HG03342 (cell line): ENCODE measurements around the gene RDH11.
"Not testable (repeated sequence)": the region's sequence is repeated elsewhere in the genome, so short reads cannot be mapped to it uniquely, and the experiment has no call there.

ENCODE experiments used
- ATAC-seq: cut with Tn5 transposase; IDR thresholded peaks from one replicate; pipeline ENCODE4 v1.9.1; 2021; ENCODE audit warnings: mild to moderate bottlenecking, moderate library complexity; ENCODE audit not compliant: unreplicated experiment

RDH11 gene, protein sequence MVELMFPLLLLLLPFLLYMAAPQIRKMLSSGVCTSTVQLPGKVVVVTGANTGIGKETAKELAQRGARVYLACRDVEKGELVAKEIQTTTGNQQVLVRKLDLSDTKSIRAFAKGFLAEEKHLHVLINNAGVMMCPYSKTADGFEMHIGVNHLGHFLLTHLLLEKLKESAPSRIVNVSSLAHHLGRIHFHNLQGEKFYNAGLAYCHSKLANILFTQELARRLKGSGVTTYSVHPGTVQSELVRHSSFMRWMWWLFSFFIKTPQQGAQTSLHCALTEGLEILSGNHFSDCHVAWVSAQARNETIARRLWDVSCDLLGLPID

DNA sequence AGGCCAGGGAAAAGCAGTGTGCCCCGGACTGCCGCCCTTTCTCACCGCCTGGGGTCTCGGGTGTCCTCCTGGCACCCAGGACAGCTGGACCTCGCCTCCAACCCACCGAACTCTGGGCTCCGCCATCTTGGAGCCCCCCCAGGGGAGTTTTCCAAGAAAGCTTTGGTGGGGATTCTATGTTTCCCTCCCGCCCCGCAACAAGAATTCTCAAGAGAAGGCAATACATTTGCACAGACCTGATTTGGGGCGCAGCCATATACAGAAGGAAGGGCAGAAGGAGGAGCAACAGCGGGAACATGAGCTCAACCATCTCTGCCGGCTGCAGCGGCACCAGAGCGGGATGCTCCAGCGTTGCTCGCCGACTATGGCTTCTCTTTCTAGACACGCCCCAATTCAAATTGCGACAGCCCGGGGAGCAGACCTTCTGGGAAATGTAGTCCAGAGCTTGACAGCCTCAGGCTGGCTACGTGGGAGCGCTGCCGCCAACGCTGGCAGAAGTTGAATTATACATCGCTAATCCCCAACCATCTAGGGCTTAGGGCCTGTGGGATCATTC lies at the start of gene RDH11:
TSS of gene RDH11 (minus strand) at position 371 of the 556 bp plus-strand sequence. CDS start at position 310, 61 bp downstream.
- ATAC-seq = peak; percentile 89

DNA sequence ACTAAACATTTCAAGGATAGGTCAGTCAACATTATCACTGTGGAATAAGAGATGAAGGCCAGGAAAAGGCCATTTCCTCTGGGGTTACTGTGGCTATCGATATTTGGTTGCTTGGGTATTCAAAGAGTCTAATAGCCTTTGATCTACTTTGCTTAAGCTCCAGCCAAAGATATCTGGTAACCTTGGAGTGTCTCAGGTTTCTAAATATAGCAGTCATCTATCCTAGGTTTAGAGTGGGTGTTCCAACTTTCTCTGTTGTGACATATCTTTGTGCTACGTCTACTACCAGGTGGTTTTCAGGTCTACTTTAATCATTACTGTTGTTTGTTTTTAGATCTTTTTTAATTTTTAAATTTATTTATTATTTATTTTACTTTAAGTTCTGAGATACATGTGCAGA lies 48.5 kb upstream of the RDH11 start:
- ATAC-seq = no peak

DNA sequence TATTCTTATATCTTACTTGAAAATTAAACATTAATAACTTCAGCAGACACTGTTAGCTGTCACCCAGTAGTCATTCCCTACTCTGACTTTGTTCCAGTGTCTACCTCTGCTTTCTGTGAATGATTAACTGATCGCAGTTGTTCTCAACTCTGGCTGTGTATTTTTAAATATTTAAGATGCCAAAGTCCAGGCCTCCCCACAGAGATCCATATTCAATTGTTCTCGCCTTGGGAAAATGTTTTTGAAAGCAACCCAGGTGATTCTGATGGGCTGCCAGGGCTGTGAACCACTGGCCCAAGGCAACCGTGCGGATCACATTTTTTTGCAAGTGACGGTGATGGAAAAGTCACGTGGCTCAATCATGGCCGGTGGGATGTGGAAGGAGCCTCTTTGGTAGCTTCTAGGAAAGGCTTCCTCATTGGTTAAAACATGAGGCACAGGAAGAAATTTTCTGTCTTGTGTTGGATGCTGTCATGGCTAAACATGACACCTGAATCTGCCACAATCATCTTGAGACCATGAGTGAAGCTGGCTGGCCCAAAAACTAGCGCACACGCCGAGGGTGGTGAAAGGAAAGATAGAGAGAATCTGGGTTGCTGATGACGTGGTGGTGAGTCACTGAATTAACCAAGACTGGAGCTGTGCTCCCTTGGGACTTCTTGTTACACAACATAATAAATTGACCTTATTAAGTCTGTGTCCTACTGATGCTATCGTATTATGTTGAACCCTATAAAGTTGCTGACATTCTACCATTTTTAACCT lies 43.4 kb upstream of the RDH11 start:
- no peak for ATAC-seq

DNA sequence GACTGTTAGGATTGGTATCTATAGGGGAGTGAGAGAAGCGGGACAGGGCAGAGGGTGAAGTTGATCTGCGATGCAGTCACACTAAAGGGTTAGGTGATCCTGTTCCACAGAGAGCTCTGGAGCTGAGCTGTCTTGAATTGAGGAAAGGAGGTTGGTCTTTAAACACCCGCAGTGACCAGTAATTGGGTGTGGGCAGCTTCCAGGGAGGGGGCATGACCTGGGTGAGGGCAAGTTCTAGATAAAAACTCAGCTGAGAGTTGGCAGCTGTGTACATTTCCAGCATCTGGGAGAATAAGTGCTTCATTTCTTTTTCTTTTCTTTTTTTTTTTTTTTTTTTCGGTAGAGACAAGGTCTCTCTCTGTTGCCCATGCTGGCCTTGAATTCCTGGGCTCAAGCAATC lies 41.2 kb upstream of the RDH11 start:
- no peak for ATAC-seq

DNA sequence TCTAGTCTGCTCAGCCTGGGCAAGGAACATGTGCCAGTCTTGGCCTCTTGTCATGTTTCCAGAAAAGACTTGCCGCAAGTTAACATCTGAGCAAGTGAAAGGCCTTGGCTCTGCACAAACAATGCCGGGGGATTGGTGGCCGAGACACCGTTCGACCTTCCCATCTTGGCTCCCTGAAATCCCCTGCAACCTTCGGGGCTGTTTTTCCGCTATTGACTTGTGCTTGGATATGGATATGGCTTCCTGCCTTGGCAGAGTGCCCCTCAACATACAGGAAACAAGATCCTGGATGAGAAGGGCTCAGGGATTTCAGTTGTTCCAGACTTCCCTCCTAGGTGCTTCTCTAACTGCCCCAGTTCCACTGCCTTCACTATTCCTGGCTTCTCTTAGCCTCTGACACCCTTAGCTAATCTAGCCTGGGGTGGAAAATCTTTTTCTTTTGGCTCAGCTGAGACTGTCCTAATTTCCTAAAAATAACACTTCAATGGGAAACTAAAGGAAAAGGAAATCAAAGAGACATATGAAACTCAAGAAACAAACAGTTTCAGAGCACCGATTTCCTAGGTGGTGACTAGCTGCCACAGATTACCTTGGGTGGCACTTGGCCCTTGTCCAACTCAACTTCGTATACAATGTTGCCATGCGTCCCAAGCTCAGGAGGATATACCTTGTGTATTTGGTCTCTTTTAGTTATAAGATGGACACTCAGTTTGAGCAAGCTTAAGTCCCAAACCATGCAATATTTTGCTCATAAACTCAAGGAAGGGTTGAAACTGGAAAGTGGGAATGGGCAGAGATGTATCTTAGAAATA lies 40.0 kb upstream of the RDH11 start:
- ATAC-seq = no peak

DNA sequence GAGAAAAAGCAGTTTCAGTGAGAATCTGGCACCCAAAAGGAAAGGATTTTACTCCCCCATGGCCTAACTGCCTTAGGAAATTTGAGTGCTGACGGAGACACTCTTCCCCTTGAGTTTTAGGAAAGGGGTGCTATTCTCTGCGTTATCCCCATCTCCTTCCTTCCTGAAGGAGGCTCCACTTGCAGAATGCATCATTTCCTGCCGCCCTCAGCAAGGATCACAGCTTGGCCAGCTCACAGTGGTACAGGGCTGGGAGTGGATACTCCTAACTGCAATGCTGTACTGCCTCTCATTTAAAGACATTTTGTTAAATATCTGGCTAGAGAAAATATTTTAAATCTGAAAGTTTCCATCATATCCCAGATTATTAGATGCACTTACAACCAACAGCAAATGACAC lies 39.1 kb upstream of the RDH11 start:
- ATAC-seq = no peak

DNA sequence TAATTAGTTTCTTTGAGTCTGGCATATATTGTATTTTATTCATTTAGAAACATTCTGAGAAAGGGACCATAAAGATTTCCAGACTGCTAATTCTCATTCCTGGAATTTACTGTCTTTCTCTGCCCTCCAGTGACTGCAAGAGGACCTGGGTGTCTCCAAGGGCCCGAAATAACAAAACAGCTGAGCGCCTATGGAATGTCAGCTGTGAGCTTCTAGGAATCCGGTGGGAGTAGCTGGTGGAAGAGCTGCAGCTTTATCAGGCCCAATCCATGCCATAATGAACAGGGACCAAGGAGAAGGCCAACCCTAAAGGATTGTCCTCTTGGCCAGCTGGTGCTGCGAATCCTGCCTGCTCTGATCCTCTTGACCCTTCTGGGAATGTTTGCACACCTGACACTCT lies 38.1 kb upstream of the RDH11 start:
- no peak for ATAC-seq

DNA sequence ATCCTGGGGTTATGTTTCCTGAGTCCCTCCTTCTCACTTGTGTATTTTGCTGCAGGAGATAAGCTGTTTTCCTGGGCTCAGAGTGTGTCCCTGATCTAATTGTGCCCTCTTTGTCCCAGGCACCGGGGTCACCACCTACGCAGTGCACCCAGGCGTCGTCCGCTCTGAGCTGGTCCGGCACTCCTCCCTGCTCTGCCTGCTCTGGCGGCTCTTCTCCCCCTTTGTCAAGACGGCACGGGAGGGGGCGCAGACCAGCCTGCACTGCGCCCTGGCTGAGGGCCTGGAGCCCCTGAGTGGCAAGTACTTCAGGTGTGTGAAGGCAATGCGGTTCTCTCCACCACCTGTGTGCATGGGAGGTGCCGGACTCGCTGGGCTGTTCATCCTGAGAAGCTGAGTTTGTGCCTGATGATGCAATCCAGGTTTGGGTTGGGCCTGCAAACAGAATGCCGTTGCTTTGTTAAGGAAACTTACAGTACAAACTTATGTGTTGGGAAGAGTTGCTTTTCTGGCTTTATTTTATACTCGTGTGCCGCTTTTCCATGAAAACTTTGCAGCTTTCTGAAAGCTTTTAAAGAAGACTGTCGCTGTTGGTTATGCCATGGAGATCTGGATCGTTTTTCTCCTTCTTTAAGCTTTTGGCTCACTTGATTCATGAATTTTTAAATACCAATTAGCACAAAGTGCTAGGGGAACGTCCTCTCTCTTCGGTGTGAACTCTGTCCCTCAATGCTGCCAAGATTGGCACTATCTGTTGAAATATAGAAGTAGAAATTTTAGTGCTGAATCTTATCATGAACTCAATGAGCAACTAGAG lies 33.7 kb upstream of the RDH11 start:
- no peak for ATAC-seq

DNA sequence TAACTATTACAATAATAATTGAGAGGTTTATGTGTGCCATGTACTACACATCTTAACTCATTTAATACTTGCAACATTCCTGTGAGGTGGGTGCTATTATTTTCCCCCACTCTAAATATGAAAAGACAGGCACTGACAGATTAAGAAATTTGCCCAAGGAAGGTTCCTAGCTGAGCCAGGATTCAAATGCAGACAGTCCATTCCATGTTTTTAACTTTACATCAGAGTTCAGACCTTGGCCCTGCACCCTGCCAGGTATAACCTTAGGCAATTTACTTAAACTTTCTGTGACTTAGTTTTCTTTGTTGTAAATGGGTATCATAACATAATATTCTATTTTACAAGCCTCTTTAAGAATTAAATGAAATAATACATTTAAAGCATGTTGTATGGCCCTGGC lies 32.7 kb upstream of the RDH11 start:
- no peak for ATAC-seq

DNA sequence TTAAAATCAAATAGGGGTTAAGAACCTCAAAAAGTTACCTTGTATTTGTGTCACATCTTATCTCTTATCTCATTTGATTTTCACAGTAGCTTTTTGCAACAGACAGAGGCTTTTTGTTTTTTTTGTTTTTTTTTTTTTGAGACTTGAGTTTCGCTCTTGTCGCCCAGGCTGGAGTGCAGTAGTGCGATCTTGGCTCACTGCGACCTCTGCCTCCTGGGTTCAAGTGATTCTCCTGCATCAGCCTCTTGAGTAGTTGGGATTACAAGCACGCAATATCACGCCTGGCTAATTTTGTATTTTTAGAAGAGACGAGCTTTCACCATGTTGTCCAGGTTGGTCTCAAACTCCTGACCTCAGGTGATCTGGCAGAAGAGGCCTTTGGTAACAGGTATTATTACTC lies 31.8 kb upstream of the RDH11 start:
- no peak for ATAC-seq

DNA sequence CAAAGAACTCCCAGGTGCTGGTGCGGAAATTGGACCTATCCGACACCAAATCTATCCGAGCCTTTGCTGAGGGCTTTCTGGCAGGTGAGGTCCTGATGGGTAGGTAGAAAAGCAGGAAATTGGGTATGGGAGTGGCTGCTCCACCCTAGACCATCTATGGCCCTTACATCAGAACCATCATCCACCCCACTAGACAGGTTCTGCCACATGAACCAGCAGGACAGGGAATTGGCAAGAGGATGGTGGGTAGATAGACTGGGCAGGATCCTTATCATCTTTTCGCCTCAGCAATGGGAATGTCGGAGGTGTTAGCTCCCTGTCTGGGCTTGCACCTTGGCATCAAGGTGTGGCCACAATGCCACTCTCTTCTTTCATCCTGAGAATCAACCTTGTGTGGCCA lies 29.6 kb upstream of the RDH11 start:
- ATAC-seq = no peak

DNA sequence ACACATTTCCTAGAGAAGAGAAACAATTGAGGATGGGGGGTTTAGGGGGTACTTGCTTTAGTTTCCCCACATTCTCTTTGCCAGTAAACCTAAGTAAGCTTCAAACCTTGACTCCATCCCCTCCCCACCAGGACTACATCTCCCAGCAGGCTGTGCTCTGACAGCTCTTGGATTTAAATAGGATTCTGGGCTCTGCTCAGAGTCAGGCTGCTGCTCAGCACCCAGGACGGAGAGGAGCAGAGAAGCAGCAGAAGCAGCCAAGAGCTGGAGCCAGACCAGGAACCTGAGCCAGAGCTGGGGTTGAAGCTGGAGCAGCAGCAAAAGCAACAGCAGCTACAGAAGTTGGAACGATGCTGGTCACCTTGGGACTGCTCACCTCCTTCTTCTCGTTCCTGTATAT lies 26.7 kb upstream of the RDH11 start:
- no peak for ATAC-seq

DNA sequence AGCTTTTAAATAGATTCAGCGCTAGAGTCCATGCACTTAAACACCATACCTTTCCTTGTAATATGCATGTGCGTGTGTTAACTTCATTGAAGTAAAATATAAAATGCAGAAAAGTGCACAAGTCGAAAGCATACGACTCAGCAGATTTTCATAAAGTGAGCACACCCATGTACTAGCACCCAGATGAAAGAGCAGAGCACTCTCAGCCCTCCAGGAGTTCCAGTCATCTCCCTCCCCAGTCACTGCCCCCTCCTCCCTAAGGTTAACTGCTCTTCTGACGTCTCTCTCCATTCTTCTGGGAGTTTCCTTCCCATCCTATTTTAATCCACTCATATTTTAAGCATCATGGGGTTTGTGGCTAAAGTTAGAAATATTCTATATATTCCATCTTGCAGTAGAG lies 26.3 kb upstream of the RDH11 start:
- no peak for ATAC-seq

DNA sequence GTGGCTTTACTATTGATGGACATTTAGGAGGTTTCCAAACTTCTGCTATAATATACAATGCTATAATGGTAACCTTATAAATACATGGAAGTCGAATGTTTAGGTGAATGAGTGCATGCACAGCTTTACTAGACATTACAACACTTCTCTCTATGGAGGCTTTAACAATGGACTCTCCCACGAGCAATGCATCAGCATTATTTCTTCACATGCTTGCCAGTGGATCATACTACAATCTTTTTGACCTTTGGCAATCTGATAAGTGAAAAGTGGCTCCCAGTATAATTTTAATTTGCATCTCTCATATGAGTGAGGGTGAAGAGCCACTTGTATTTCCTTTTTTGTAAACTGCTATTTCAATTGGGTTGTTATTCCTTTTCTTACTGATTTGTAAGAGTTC lies 24.3 kb upstream of the RDH11 start:
- ATAC-seq = no peak

DNA sequence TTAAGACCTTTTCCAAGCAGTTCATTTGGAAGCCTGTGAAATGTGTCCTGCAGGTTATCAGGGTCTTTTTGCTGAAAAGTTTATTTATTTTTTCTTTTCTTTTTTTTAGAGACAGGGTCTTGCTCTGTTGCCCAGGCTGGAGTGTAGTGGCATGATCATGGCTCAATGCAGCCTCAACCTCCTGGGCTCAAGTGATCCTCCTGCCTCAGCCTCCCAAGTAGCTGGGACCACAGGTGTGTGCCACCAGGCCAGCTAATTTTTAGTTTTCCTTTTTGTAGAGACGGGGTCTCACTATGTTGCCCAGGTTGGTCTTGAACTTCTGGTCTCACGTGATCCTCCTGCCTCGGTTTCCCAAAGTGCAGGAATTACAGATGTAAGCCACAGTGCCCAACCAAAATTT lies 23.8 kb upstream of the RDH11 start:
- not testable (repeated sequence) for ATAC-seq

DNA sequence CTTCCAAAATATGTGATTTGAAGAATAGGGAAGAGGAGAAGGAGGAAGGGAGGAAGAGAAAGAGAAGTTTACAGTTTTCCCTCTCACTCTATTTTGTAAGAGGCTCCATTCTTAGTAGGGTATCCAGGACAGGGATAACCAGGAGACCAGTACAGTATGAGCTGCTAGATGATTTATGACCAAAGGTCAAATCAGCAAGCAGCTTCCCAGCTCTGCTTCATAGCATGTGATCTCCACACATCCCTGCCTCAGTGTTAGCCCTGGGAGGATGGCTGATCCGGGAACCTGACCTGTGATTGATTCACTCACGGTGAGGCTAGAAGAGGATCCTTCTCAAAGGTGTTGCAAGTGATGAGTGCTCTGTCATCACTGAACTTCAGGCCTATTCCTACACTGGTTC lies 22.7 kb upstream of the RDH11 start:
- no peak for ATAC-seq

DNA sequence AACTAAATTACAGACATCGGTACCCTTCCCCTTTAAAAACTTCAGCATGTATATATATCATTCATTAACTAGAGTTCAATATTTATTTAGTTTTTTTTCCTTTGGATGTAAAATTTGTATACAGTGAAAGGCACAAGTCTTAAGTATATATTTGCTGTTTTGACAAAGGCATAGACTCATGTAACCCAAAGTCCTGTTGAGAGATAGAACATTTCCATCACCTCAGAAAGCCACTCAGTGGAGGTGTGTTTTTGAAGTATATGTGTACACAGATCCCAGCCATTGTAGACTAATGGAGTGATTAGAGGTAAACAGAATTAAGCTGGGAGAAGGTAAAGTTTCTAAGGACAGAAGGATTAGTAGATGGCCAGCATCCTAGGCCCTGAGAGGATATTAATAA lies 21.5 kb upstream of the RDH11 start:
- no peak for ATAC-seq

DNA sequence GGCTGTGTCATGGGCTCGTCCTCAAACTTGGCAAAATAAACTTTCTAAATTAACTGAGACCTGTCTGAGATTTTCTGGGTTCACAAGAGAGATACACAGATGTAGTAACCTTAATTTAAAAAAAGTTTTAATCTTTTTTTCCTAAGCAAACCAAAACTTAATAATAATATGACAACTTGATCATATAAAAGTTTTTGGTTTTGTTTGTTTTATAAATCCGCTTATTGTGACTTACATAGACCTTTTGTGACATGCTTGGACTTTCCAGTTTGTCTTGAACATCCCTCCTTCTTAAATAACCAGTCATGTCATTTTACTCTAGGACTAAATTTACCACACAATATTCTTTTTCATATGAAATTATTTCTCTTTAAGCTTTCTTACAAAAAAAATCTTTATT lies 14.6 kb upstream of the RDH11 start:
- ATAC-seq = no peak

DNA sequence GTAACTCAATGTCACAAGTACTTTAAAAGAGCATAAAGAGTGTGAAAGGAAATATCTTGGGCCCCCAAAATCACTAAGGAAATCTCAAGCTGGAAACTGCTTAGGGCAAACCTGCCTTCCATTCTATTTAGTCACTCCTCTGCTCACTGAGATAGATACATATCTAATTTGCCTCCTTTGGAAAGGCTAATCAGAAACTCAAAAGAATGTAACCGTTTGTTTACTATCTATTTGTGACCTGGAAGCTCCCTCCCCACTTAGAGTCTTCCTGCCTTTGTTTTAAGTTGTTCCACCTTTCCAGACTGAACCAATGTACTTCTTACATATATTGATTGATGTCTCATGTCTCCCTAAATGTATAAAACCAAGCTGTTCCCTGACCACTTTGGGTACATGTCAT lies 14.2 kb upstream of the RDH11 start:
- not testable (repeated sequence) for ATAC-seq

DNA sequence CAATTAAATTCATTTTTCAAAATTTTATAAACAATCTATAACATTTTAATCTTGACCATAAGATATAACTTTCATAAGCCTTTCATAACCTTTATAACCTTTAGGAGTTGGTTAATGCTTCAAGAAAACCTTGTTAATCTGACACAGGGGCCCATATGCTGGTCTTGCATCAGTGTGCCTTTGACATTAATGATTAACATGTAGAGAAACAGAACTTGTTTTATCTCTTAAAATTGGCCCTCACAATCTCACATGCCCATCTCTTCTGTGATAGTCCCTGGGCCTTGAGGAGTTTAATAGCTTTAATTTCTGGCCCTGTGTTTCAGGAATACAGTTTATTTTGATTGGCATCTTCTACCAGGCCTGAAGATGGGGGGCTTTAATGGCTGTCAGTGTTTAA lies 13.8 kb upstream of the RDH11 start:
- ATAC-seq = not testable (repeated sequence)

DNA sequence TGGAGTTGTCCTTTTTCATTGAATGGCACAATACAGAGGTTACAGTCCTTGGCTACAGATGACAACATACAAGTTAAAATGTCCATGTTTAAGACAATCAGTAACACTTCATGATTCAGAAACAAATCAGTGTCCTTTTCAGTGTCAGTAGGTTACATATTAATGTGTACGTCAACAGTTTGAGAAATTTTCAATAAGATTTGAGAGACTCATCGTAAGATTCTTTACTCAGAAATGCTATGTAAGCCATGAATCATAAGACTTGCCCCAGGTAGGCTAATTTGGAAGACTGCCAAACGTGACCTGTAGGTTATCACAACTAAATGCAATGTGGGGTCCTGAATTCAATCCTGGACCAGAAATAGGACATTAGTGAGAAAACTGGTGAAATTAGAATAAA lies 9.6 kb upstream of the RDH11 start:
- ATAC-seq = no peak
